Retinal pigment epithelial cell (primary cell): ENCODE data around the gene TXNDC15.
"Not testable (repeated sequence)": the region's sequence is repeated elsewhere in the genome, so short reads cannot be mapped to it uniquely, and the experiment has no call there.

ENCODE experiments used
- DNase-seq: peaks from one replicate; pipeline ENCODE4 v3.0.0-alpha.2; 2010; ENCODE audit warnings: low read depth
- H3K4me3 ChIP-seq: 2 replicates; pipeline ENCODE4 v1.5.1; 2011; ENCODE audit warnings: mild to moderate bottlenecking, low read length, control low read depth, moderate library complexity
- TF ChIP-seq, protein P1 (sequence below): conservative IDR thresholded peaks from 2 replicates; pipeline ENCODE4 v1.5.1; 2011; ENCODE audit warnings: low read depth, low read length, control low read depth, inconsistent platforms

TXNDC15 gene, protein sequence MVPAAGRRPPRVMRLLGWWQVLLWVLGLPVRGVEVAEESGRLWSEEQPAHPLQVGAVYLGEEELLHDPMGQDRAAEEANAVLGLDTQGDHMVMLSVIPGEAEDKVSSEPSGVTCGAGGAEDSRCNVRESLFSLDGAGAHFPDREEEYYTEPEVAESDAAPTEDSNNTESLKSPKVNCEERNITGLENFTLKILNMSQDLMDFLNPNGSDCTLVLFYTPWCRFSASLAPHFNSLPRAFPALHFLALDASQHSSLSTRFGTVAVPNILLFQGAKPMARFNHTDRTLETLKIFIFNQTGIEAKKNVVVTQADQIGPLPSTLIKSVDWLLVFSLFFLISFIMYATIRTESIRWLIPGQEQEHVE

DNA sequence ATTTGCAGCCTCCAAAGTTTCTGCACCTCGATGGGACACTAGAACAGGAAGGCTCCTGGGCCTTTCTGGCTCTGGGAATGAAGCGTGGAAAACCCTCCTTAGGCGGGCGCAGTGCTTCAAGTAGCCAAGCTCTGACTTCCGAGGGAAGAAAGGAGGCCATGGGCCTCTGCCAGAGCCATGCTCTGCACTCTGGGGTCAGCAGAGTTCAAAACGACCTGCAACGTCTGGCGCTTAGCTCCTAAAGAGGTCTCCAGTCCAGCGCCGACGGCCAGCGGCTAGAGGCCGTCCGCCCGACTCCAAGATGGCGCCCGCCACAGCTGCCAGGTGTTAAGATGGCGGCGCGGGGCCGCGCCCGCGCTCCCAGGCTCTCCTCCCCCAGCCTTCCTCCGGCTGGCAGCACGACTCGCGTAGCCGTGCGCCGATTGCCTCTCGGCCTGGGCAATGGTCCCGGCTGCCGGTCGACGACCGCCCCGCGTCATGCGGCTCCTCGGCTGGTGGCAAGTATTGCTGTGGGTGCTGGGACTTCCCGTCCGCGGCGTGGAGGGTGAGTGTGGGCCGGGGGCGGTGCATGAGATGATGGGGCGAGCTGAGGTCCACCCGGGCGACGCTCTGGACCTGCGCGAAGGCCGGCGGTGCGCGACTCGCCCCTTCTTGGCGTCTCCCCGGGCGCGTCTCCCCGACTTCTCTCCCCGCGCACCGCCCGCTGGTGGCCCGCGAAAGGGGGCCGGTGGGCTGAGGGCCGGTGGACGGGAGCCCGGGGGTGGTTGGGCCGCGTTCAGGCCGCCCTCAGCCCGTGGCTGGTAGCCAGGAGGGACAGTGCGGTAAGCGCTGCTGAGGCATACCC, at the start of gene TXNDC15:
Gene TXNDC15, plus strand, starts transcription at position 385 of the 844 bp plus-strand sequence. Its CDS starts 57 bp downstream, at position 442.
- TF ChIP-seq, protein P1, sequence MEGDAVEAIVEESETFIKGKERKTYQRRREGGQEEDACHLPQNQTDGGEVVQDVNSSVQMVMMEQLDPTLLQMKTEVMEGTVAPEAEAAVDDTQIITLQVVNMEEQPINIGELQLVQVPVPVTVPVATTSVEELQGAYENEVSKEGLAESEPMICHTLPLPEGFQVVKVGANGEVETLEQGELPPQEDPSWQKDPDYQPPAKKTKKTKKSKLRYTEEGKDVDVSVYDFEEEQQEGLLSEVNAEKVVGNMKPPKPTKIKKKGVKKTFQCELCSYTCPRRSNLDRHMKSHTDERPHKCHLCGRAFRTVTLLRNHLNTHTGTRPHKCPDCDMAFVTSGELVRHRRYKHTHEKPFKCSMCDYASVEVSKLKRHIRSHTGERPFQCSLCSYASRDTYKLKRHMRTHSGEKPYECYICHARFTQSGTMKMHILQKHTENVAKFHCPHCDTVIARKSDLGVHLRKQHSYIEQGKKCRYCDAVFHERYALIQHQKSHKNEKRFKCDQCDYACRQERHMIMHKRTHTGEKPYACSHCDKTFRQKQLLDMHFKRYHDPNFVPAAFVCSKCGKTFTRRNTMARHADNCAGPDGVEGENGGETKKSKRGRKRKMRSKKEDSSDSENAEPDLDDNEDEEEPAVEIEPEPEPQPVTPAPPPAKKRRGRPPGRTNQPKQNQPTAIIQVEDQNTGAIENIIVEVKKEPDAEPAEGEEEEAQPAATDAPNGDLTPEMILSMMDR, result no peak
- DNase-seq, result peak; percentile 52
- peak within 1 kb of the TSS; percentile 85 for H3K4me3 ChIP-seq

DNA sequence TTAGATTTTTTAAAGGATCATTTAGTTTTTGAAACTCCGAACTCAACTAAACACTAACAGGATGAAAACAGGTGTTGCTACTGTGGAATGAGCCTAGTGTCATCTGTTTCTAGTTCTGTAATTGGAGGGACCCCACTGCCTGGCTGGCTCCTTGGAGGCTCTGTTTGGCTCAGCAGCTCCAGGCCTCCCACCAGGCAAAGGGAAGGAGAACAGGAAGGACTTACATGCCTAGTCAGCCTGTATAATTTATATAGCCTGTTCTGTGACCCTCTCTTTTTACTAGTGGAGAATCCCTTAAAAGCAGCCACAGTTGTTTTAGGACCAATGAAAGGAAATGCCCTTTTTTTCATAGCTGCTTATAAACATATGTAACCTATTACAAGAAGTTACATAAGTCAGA, 49.5 kb upstream of the TXNDC15 start:
- DNase-seq, result no peak
- no peak overlapping the region for H3K4me3 ChIP-seq
- TF ChIP-seq, protein P1, result no peak

DNA sequence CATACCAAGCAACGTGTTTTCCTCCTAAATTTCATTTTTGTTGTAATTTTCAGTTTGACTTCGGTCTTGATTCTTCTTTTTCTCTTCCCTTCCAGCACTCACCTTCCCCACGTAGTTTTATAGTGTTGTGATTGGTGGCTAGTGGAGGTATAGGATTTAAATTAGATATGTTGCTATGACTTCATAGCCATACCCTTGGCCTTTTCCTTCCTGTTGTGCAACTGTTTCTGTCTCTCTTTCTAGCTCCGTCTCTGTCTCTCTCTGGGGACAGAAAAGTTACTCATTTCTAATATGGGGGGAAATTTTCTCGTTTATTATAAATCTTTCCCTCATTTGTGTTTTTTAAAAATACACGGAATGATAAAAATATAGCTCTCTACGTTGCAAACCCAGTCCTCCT, 49.0 kb upstream of the TXNDC15 start:
- no peak for DNase-seq
- no peak overlapping the region for H3K4me3 ChIP-seq
- TF ChIP-seq, protein P1, result no peak

DNA sequence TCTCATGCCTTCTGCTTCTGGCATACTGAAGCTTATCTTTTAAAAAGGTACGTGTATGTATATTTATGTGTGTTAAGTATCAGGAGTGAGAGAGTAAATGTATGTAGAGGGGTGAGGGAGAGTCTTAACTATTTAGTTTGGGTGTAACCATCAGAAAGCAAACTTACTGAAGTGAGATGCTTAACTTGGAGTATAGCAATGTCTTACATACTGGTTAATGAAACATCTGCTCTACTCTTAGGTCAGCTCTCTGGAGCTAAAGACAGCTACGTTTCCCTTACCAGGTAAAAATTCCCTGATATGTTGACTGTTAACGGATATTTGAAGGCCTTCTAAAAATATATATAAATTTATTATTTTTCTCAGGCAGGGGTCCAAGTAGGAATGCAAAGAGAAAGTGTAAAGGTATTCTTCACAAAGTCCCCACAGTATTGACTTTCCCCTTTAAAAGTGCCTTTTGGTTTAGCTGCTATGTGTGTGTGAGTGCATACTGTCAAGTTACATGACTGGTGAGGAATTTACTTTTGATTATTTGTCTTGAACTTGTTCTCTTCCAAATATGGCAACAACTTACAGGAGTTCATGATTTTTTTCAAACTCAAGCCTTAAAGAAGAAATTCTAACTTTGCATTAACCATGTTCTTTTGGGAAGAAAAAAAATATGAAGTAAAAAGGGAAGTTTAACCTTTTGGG, 40.7 kb upstream of the TXNDC15 start:
- no peak for DNase-seq
- TF ChIP-seq, protein P1, result no peak
- no peak overlapping the region for H3K4me3 ChIP-seq

DNA sequence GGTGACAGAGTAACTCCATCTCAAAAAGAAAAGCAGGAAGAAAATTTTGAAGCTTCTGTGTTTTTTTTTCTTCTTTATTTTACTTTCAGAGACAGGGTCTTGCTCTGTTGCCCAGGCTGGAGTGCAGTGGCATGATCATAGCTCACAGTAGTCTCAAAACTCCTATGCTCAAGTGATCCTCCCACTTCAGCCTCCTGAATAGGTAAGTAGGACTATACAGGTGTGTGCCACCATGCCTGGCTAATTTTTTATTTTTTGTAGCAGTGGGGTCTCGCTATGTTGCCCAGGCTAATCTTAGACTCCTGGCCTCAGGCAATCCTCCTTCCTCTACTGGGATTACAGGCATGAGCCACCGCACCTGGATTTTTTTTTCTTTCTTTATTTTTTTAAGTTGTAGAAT, 38.5 kb upstream of the TXNDC15 start:
- H3K4me3 ChIP-seq, result no peak overlapping the region
- DNase-seq, result no peak
- TF ChIP-seq, protein P1, result no peak

DNA sequence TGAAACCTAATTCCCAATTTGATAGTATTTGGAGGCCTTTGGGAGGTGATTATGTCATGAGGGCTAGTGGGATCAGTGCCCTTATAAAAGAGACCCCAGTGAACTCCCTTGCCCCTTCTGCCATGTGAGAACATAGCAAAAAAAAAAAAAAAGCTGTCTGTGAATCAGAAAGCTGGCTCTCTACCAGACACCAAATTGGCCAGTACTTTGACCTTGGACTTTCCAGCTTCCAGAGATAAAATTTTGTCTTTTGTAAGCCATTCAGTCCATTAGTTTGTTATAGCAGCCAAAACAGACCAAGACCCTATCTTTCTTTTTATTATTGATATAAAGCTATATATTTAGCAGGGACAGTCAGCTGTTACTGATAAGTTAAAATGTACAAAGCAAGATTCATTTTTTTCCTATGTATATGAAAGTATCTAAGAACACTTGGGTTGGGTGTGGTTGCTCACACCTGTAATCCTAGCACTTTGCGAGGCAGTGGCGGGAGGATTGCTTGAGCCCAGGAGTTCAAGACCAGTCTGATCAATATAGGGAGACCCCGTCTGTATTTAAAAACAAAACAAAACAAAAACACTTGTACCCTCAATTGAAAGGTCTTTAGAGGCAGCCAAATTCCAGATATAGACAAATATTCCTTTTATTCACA, 36.5 kb upstream of the TXNDC15 start:
- H3K4me3 ChIP-seq, result no peak overlapping the region
- no peak for DNase-seq
- TF ChIP-seq, protein P1, result no peak

DNA sequence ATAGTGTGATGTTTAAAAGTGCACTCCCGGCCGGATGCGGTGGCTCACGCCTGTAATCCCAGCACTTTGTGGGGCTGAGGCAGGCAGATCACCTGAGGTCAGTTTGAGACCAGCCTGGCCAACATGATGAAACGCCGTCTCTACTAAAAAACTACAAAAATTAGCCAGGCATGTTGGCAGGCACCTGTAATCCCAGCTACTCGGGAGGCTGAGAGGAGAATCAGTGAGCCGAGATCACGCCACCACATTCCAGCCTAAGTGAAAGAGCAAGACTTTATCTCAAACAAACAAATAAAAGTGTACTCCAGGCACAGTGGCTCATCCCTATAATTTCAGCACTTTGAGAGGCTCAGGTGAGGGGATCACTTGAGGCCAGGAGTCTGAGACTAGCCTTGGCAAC, 35.8 kb upstream of the TXNDC15 start:
- not testable (repeated sequence) for H3K4me3 ChIP-seq, DNase-seq
